Endodermal cell (in vitro differentiated cells): ENCODE measurements around the gene IQGAP1. TPM values are rescaled to one million over a fixed set of nuclear protein-coding genes. Genes with fewer than 3 reads are reported as not detected.

Experiments
- DNase-seq: peaks from one replicate; pipeline ENCODE4 v3.0.0-alpha.2; 2017
- H3K27ac ChIP-seq: 2 replicates; pipeline ENCODE4 v1.5.1; 2013; ENCODE audit warnings: mild to moderate bottlenecking, low read depth, low read length, moderate library complexity
- H3K27me3 ChIP-seq: 2 replicates; pipeline ENCODE4 v1.6.1; 2013; ENCODE audit warnings: mild to moderate bottlenecking, low read length, moderate library complexity; ENCODE audit not compliant: insufficient read depth, control insufficient read depth, poor library complexity, severe bottlenecking
- H3K36me3 ChIP-seq: 2 replicates; pipeline ENCODE4 v1.7.0; 2013; ENCODE audit warnings: mild to moderate bottlenecking, low read length, moderate library complexity; ENCODE audit not compliant: control insufficient read depth, insufficient read depth
- H3K4me1 ChIP-seq: one replicate; pipeline ENCODE4 v1.7.0; 2013; ENCODE audit warnings: low read length; ENCODE audit not compliant: control insufficient read depth, insufficient read depth
- H3K4me3 ChIP-seq: 2 replicates; pipeline ENCODE4 v1.5.1; 2013; ENCODE audit warnings: mild to moderate bottlenecking, low read length, moderate library complexity
- H3K9ac ChIP-seq: 2 replicates; pipeline ENCODE4 v1.6.1; 2013; ENCODE audit warnings: mild to moderate bottlenecking, low read length, moderate library complexity; ENCODE audit not compliant: poor library complexity, severe bottlenecking; ENCODE audit errors: extremely low read depth
- H3K9me3 ChIP-seq: 2 replicates; pipeline ENCODE4 v1.6.1; 2013; ENCODE audit warnings: mild to moderate bottlenecking, low read length, moderate library complexity; ENCODE audit not compliant: control insufficient read depth
- H3K27ac Mint-ChIP-seq: 2 replicates; pipeline ENCODE4 v1.8.0; 2020; ENCODE audit warnings: mixed read lengths
- H3K27me3 Mint-ChIP-seq: 2 replicates; pipeline ENCODE4 v1.8.0; 2021; ENCODE audit warnings: mild to moderate bottlenecking, mixed read lengths; ENCODE audit not compliant: insufficient read depth
- H3K36me3 Mint-ChIP-seq: 2 replicates; pipeline ENCODE4 v1.8.0; 2020; ENCODE audit warnings: low read depth, mixed read lengths
- H3K4me1 Mint-ChIP-seq: 2 replicates; pipeline ENCODE4 v1.8.0; 2020; ENCODE audit warnings: mixed read lengths
- H3K4me3 Mint-ChIP-seq: 2 replicates; pipeline ENCODE4 v1.8.0; 2020; ENCODE audit warnings: mild to moderate bottlenecking, moderate library complexity, mixed read lengths
- H3K9me3 Mint-ChIP-seq: 2 replicates; pipeline ENCODE4 v1.8.0; 2020; ENCODE audit warnings: mild to moderate bottlenecking, mixed read lengths
- CTCF ChIP-seq: fragments of 200-600 bp; sonication (generic); conservative IDR thresholded peaks from 2 replicates; pipeline ENCODE4 v1.5.0; 2021; ENCODE audit warnings: antibody characterized with exemption, mild to moderate bottlenecking
- WGBS, 2 experiments: methylation state at CpG; one replicate each; pipeline versions ENCODE4 v1.1.5 to v1.1.7; 2013; ENCODE audit warnings: missing lambda C conversion rate in 2 of 2, mixed read lengths in 1 of 2; ENCODE audit not compliant: insufficient coverage in 1 of 2, insufficient read length in 1 of 2; 5-methylcytosine and 5-hydroxymethylcytosine counted together
- total RNA-seq, 2 donors: library from RNA; stranded (reverse); fragmentation: NEBNext Ultra II Directional in 1 of 2; extraction: Animal tissue kit (Norgen Biotek cat#: 25700) in 1 of 2; gene quantifications; 2 replicates in 1 of 2; 3 replicates in 1 of 2; pipeline ENCODE4 v1.2.1, GENCODE V29; 2021

The IQGAP1 gene
- total RNA-seq, 2 donors from 2014 or later = 94.4 to 124 TPM

GRCh38 chr15:90540768-90541167, 152.7 kb downstream of the IQGAP1 start:
- Histone ChIP-seq H3K27ac (no peak overlapping the region), H3K4me3 (no peak overlapping the region), H3K9ac (no peak overlapping the region), H3K27me3 (no peaks in the 10 kb centered on the region), H3K9me3 (no peaks in the 10 kb centered on the region), H3K36me3 (peaks cover 10% of the 10 kb centered on the region), H3K4me1 (no peaks in the 10 kb centered on the region)
- Mint-ChIP-seq H3K36me3 (peaks cover 17% of the 10 kb centered on the region), H3K27ac (no peak overlapping the region), H3K4me1 (peaks cover 15% of the 10 kb centered on the region), H3K4me3 (no peak overlapping the region), H3K9me3 (no peaks in the 10 kb centered on the region), H3K27me3 (no peaks in the 10 kb centered on the region)
- no peak for TF ChIP-seq CTCF
- 94 to 100% methylated on average over 1 to 3 of the region's 3 CpGs for WGBS, 2 experiments
- no peak for DNase-seq

- WGBS, 2 experiments = 94 to 96% methylated on average over 3 to 7 of the region's 7 CpGs
- Histone ChIP-seq H3K27ac (no peak overlapping the region), H3K9me3 (no peaks in the 10 kb centered on the region), H3K4me3 (no peak overlapping the region), H3K27me3 (no peaks in the 10 kb centered on the region), H3K4me1 (no peaks in the 10 kb centered on the region), H3K9ac (no peak overlapping the region), H3K36me3 (peaks cover 10% of the 10 kb centered on the region)
- Mint-ChIP-seq H3K36me3 (peaks cover 12% of the 10 kb centered on the region), H3K9me3 (no peaks in the 10 kb centered on the region), H3K4me1 (peaks cover 7% of the 10 kb centered on the region), H3K4me3 (no peak overlapping the region), H3K27ac (no peak overlapping the region), H3K27me3 (no peaks in the 10 kb centered on the region)
- TF ChIP-seq CTCF = peak; percentile 30
- DNase-seq = no peak
Observed at GRCh38 chr15:90545095-90545494, 157.1 kb downstream of the IQGAP1 start.

GRCh38 chr15:90547540-90547939, 159.5 kb downstream of the IQGAP1 start:
- 73 to 100% methylated on average over 1 to 2 of the region's 2 CpGs for WGBS, 2 experiments

More at GRCh38 chr15:90547540-90547939, 159.5 kb downstream of the IQGAP1 start:
- Histone ChIP-seq H3K27ac (no peak overlapping the region), H3K4me1 (no peaks in the 10 kb centered on the region), H3K9me3 (no peaks in the 10 kb centered on the region), H3K4me3 (no peak overlapping the region), H3K36me3 (no peaks in the 10 kb centered on the region), H3K9ac (no peak overlapping the region), H3K27me3 (no peaks in the 10 kb centered on the region)
- H3K9me3 Mint-ChIP-seq = no peaks in the 10 kb centered on the region
- no peak overlapping the region for H3K4me3 Mint-ChIP-seq
- no peak overlapping the region for H3K27ac Mint-ChIP-seq
- H3K27me3 Mint-ChIP-seq = no peaks in the 10 kb centered on the region
- peaks cover 11% of the 10 kb centered on the region for H3K36me3 Mint-ChIP-seq
- peaks cover 7% of the 10 kb centered on the region for H3K4me1 Mint-ChIP-seq
- TF ChIP-seq CTCF = no peak
- no peak for DNase-seq
